SK-N-SH treated with all-trans-retinoic acid at 6 μM for 48 hours (cell line): ENCODE measurements around the gene WFDC5.

ENCODE experiments used
- CREB5 ChIP-seq: fragments of 250-450 bp; sonication (Bioruptor Pico); IDR thresholded peaks from 2 replicates; pipeline ENCODE4 v1.5.1; 2020; ENCODE audit warnings: low read depth, mild to moderate bottlenecking, moderate library complexity
- CSDC2 ChIP-seq: fragments of 250-450 bp; sonication (Bioruptor Pico); IDR thresholded peaks from 2 replicates; pipeline ENCODE4 v1.5.0; 2020; ENCODE audit warnings: mild to moderate bottlenecking, moderate library complexity
- CSRNP3 ChIP-seq: fragments of 250-450 bp; sonication (Bioruptor Pico); IDR thresholded peaks from 2 replicates; pipeline ENCODE4 v1.5.1; 2021; ENCODE audit warnings: mild to moderate bottlenecking, moderate library complexity
- ESRRG ChIP-seq: fragments of 250-450 bp; sonication (Bioruptor Pico); IDR thresholded peaks from 2 replicates; pipeline ENCODE4 v1.6.1; 2021; ENCODE audit warnings: mild to moderate bottlenecking
- GLIS3 ChIP-seq: fragments of 250-450 bp; sonication (Bioruptor Pico); IDR thresholded peaks from 2 replicates; pipeline ENCODE4 v1.5.0; 2020; ENCODE audit warnings: mild to moderate bottlenecking, moderate library complexity
- PATZ1 ChIP-seq: fragments of 250-450 bp; sonication (Bioruptor Pico); IDR thresholded peaks from 2 replicates; pipeline ENCODE4 v1.8.0; 2020; ENCODE audit warnings: mild to moderate bottlenecking, moderate library complexity, borderline replicate concordance
- TCF4 ChIP-seq: fragments of 250-450 bp; sonication (Bioruptor Pico); IDR thresholded peaks from 2 replicates; pipeline ENCODE4 v1.8.0; 2021; ENCODE audit warnings: mild to moderate bottlenecking, moderate library complexity, borderline replicate concordance
- TSHZ2 ChIP-seq: fragments of 250-450 bp; sonication (Bioruptor Pico); IDR thresholded peaks from 2 replicates; pipeline ENCODE4 v1.5.0; 2020; ENCODE audit warnings: mild to moderate bottlenecking, moderate library complexity
- ZC3H10 ChIP-seq: fragments of 250-450 bp; sonication (Bioruptor Pico); IDR thresholded peaks from 2 replicates; pipeline ENCODE4 v1.5.1; 2021; ENCODE audit warnings: mild to moderate bottlenecking, moderate library complexity
- ZFP30 ChIP-seq: fragments of 450-650 bp; formaldehyde crosslinking; IDR thresholded peaks from 2 replicates; pipeline ENCODE4 v1.5.0; 2022; ENCODE audit warnings: mild to moderate bottlenecking, moderate library complexity

- TF ChIP-seq PATZ1 (CRISPR knock-in tag) (no peak), TCF4 (no peak), ESRRG (CRISPR knock-in tag) (no peak), CSDC2 (CRISPR knock-in tag) (no peak), GLIS3 (CRISPR knock-in tag) (no peak), CSRNP3 (no peak), ZFP30 (CRISPR knock-in tag) (no peak), TSHZ2 (CRISPR knock-in tag) (no peak), ZC3H10 (CRISPR knock-in tag) (no peak), CREB5 (CRISPR knock-in tag) (no peak)
These were observed 13.6 kb downstream of the WFDC5 start for GRCh38 chr20:45101333-45101850.
